Spleen (tissue), 7 donors: ENCODE results near the gene ERC2.

Experiments
- CTCF ChIP-seq, 11 experiments: fragments of 200-600 bp in 7 of 11; fragments of 450-650 bp in 4 of 11; sonication (generic) in 4 of 11; IDR thresholded peaks in 8 of 11; conservative IDR thresholded peaks in 3 of 11; 1 replicate in 7 of 11; 2 replicates in 4 of 11; pipeline versions ENCODE4 v1.4.0 to v1.8.0; 2016 to 2021; ENCODE audit warnings: antibody characterized with exemption in 11 of 11, inconsistent platforms in 4 of 11, mild to moderate bottlenecking in 1 of 11
- POLR2A ChIP-seq, 3 donors: fragments of 450-650 bp; IDR thresholded peaks; one replicate each; pipeline ENCODE4 v1.5.1; 2017; ENCODE audit warnings: antibody characterized with exemption in 3 of 3, mild to moderate bottlenecking in 1 of 3
- donor health status: DM: no; HTN: no; CAD: no; lungs with moderate emphysema.
- donor health status: DM: no; HTN: no; CAD: no.
- donor health status: DM: no; HTN: no; CAD: no.

- TF ChIP-seq CTCF (IDR thresholded peaks at IDR 0.05 in 8 of 11, conservative IDR thresholded peaks at IDR 0.05 in 3 of 11) (no peak), POLR2A (IDR thresholded peaks at IDR 0.05) (no peak)
Observed at GRCh38 chr3:55755516-55756205, 712.6 kb downstream of the ERC2 start.
